ENCODE results near the gene LAMP5.

DNA sequence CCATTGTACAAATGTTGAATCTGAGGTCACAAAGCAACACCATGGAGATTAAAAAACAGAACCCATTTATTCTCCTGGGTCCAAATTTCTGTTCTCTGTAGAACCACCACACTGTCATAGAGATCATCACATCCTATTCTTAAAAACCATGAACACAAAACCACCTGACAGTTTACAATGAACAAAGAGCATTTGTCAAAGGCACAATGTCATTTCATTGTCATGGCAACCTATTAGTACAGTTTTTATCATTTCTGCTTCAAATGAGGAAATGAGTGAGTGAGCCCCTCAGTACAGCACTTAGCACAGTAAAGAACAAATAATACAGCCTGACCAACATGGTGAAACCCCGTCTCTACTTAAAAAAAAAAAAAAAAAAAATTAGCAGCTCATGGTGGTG is 23.1 kb upstream of the LAMP5 start:
- TF ChIP-seq, protein P1, sequence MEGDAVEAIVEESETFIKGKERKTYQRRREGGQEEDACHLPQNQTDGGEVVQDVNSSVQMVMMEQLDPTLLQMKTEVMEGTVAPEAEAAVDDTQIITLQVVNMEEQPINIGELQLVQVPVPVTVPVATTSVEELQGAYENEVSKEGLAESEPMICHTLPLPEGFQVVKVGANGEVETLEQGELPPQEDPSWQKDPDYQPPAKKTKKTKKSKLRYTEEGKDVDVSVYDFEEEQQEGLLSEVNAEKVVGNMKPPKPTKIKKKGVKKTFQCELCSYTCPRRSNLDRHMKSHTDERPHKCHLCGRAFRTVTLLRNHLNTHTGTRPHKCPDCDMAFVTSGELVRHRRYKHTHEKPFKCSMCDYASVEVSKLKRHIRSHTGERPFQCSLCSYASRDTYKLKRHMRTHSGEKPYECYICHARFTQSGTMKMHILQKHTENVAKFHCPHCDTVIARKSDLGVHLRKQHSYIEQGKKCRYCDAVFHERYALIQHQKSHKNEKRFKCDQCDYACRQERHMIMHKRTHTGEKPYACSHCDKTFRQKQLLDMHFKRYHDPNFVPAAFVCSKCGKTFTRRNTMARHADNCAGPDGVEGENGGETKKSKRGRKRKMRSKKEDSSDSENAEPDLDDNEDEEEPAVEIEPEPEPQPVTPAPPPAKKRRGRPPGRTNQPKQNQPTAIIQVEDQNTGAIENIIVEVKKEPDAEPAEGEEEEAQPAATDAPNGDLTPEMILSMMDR (IDR thresholded peaks at IDR 0.05) = no peak
- TF ChIP-seq POLR2AphosphoS5 (IDR thresholded peaks at IDR 0.05) (no peak), POLR2A (IDR thresholded peaks at IDR 0.05) (no peak)

All from gastroesophageal sphincter (tissue), 3 donors.